Liver (tissue), 3 donors: Measurements from ENCODE around the gene PYHIN1.

Experiments used
- GABPA ChIP-seq, 2 donors: IDR thresholded peaks in 1 of 2; conservative IDR thresholded peaks in 1 of 2; 2 replicates each; pipeline ENCODE4 v1.6.1; 2016; ENCODE audit warnings: antibody characterized with exemption in 2 of 2, mild to moderate bottlenecking in 1 of 2, moderate library complexity in 1 of 2
- NR2F2 ChIP-seq: IDR thresholded peaks from 2 replicates; pipeline ENCODE4 v1.6.1; 2016; ENCODE audit warnings: antibody characterized with exemption
- RAD21 ChIP-seq, 2 donors: IDR thresholded peaks; 2 replicates each; pipeline ENCODE4 v1.6.1; 2016; ENCODE audit warnings: antibody characterized with exemption in 2 of 2, mild to moderate bottlenecking in 2 of 2
- RXRA ChIP-seq, 2 donors: IDR thresholded peaks; 2 replicates each; pipeline ENCODE4 v1.6.1; 2017 to 2018; ENCODE audit warnings: antibody characterized with exemption in 2 of 2, mild to moderate bottlenecking in 1 of 2
- SP1 ChIP-seq: IDR thresholded peaks from 2 replicates; pipeline ENCODE4 v1.6.1; 2018; ENCODE audit warnings: antibody characterized with exemption, mild to moderate bottlenecking
- TAF1 ChIP-seq: conservative IDR thresholded peaks from 2 replicates; pipeline ENCODE4 v1.6.1; 2016; ENCODE audit warnings: antibody characterized with exemption, mild to moderate bottlenecking
- YY1 ChIP-seq: IDR thresholded peaks from 2 replicates; pipeline ENCODE4 v1.6.1; 2016; ENCODE audit warnings: antibody characterized with exemption, mild to moderate bottlenecking
- TF ChIP-seq, protein P1 (sequence below): IDR thresholded peaks from 2 replicates; pipeline ENCODE4 v1.6.1; 2016; ENCODE audit warnings: antibody characterized with exemption
- TF ChIP-seq, protein P2 (sequence below): fragments of 150-350 bp; IDR thresholded peaks from 2 replicates; pipeline ENCODE4 v1.5.1; 2017; ENCODE audit warnings: improper control_type of control experiment, low read depth, low read length; ENCODE audit not compliant: missing input control
- TF ChIP-seq, protein P3 (sequence below): IDR thresholded peaks from 2 replicates; pipeline ENCODE4 v1.6.1; 2016; ENCODE audit warnings: antibody characterized with exemption
- TF ChIP-seq, protein P4 (sequence below): IDR thresholded peaks from 2 replicates; pipeline ENCODE4 v1.6.1; 2016; ENCODE audit warnings: antibody characterized with exemption
- TF ChIP-seq, protein P5 (sequence below): IDR thresholded peaks from 2 replicates; pipeline ENCODE4 v1.6.1; 2016; ENCODE audit warnings: antibody characterized with exemption, mild to moderate bottlenecking
- donor health status: healthy.
- donor health status: healthy.

DNA sequence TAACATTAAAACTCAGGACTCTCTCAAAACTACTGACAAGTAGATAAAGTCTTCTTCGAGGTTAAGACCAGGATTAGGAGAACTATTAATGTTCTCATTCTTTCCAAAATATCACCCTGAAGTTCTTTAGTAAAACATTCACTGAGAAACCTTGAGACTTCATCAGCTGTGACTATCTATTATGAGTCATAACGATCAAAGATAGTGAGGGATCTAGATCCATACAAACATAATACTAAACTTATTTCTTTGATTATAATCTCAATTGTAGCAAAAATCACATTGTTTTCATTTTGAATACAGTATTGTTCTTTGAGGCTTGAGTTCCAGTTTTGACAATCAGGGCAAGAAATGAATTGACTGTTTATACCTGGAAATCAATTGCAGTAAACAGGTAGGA lies 11.1 kb downstream of the PYHIN1 start:
- TF ChIP-seq RAD21 (IDR thresholded peaks at IDR 0.05) (no peak), SP1 (no peak), GABPA (IDR thresholded peaks at IDR 0.05 in 1 of 2, conservative IDR thresholded peaks at IDR 0.05 in 1 of 2) (no peak), TAF1 (no peak), NR2F2 (no peak), RXRA (IDR thresholded peaks at IDR 0.05) (no peak), YY1 (no peak)
- TF ChIP-seq, protein P1, sequence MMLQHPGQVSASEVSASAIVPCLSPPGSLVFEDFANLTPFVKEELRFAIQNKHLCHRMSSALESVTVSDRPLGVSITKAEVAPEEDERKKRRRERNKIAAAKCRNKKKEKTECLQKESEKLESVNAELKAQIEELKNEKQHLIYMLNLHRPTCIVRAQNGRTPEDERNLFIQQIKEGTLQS, result no peak
- TF ChIP-seq, protein P2, sequence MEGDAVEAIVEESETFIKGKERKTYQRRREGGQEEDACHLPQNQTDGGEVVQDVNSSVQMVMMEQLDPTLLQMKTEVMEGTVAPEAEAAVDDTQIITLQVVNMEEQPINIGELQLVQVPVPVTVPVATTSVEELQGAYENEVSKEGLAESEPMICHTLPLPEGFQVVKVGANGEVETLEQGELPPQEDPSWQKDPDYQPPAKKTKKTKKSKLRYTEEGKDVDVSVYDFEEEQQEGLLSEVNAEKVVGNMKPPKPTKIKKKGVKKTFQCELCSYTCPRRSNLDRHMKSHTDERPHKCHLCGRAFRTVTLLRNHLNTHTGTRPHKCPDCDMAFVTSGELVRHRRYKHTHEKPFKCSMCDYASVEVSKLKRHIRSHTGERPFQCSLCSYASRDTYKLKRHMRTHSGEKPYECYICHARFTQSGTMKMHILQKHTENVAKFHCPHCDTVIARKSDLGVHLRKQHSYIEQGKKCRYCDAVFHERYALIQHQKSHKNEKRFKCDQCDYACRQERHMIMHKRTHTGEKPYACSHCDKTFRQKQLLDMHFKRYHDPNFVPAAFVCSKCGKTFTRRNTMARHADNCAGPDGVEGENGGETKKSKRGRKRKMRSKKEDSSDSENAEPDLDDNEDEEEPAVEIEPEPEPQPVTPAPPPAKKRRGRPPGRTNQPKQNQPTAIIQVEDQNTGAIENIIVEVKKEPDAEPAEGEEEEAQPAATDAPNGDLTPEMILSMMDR, result no peak
- TF ChIP-seq, protein P3, sequence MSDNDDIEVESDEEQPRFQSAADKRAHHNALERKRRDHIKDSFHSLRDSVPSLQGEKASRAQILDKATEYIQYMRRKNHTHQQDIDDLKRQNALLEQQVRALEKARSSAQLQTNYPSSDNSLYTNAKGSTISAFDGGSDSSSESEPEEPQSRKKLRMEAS, result no peak
- TF ChIP-seq, protein P4, sequence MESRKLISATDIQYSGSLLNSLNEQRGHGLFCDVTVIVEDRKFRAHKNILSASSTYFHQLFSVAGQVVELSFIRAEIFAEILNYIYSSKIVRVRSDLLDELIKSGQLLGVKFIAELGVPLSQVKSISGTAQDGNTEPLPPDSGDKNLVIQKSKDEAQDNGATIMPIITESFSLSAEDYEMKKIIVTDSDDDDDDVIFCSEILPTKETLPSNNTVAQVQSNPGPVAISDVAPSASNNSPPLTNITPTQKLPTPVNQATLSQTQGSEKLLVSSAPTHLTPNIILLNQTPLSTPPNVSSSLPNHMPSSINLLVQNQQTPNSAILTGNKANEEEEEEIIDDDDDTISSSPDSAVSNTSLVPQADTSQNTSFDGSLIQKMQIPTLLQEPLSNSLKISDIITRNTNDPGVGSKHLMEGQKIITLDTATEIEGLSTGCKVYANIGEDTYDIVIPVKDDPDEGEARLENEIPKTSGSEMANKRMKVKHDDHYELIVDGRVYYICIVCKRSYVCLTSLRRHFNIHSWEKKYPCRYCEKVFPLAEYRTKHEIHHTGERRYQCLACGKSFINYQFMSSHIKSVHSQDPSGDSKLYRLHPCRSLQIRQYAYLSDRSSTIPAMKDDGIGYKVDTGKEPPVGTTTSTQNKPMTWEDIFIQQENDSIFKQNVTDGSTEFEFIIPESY, result no peak
- TF ChIP-seq, protein P5, sequence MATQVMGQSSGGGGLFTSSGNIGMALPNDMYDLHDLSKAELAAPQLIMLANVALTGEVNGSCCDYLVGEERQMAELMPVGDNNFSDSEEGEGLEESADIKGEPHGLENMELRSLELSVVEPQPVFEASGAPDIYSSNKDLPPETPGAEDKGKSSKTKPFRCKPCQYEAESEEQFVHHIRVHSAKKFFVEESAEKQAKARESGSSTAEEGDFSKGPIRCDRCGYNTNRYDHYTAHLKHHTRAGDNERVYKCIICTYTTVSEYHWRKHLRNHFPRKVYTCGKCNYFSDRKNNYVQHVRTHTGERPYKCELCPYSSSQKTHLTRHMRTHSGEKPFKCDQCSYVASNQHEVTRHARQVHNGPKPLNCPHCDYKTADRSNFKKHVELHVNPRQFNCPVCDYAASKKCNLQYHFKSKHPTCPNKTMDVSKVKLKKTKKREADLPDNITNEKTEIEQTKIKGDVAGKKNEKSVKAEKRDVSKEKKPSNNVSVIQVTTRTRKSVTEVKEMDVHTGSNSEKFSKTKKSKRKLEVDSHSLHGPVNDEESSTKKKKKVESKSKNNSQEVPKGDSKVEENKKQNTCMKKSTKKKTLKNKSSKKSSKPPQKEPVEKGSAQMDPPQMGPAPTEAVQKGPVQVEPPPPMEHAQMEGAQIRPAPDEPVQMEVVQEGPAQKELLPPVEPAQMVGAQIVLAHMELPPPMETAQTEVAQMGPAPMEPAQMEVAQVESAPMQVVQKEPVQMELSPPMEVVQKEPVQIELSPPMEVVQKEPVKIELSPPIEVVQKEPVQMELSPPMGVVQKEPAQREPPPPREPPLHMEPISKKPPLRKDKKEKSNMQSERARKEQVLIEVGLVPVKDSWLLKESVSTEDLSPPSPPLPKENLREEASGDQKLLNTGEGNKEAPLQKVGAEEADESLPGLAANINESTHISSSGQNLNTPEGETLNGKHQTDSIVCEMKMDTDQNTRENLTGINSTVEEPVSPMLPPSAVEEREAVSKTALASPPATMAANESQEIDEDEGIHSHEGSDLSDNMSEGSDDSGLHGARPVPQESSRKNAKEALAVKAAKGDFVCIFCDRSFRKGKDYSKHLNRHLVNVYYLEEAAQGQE, result no peak
